ENCODE results near the gene ITK.

DNA sequence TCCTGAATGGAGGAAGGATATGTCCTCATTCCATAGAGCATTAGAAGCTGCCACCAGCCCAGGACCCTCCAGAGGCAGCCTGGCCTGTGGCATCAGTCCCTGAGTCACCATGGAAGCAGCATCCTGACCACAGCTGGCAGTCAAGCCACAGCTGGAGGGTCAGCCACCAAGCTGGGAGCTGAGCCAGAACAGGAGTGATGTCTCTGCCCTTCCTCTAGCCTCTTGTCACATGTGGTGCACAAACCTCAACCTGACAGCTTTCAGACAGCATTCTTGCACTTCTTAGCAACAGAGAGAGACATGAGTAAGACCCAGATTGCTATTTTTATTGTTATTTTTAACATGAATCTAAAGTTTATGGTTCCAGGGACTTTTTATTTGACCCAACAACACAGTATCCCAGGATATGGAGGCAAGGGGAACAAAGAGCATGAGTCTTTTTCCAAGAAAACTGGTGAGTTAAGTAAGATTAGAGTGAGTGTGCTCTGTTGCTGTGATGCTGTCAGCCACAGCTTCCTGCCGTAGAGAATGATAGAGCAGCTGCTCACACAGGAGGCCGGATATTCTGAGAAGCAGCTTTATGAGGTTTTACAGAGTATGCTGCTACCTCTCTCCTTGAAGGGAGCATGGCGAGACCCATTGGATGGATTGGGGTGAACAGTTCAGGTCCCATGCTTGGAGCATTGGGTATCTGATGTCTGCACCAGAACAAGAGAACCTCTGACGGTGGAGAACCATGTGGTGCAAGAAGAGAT lies 72.2 kb downstream of the ITK start:
- TF ChIP-seq, protein P1, sequence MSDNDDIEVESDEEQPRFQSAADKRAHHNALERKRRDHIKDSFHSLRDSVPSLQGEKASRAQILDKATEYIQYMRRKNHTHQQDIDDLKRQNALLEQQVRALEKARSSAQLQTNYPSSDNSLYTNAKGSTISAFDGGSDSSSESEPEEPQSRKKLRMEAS (IDR thresholded peaks at IDR 0.05): no peak
- TF ChIP-seq CREB1 (IDR thresholded peaks at IDR 0.05; ENCODE audit: low read depth) (no peak), YY1 (IDR thresholded peaks at IDR 0.05; ENCODE audit: low read depth) (no peak)
- TF ChIP-seq, protein P2, sequence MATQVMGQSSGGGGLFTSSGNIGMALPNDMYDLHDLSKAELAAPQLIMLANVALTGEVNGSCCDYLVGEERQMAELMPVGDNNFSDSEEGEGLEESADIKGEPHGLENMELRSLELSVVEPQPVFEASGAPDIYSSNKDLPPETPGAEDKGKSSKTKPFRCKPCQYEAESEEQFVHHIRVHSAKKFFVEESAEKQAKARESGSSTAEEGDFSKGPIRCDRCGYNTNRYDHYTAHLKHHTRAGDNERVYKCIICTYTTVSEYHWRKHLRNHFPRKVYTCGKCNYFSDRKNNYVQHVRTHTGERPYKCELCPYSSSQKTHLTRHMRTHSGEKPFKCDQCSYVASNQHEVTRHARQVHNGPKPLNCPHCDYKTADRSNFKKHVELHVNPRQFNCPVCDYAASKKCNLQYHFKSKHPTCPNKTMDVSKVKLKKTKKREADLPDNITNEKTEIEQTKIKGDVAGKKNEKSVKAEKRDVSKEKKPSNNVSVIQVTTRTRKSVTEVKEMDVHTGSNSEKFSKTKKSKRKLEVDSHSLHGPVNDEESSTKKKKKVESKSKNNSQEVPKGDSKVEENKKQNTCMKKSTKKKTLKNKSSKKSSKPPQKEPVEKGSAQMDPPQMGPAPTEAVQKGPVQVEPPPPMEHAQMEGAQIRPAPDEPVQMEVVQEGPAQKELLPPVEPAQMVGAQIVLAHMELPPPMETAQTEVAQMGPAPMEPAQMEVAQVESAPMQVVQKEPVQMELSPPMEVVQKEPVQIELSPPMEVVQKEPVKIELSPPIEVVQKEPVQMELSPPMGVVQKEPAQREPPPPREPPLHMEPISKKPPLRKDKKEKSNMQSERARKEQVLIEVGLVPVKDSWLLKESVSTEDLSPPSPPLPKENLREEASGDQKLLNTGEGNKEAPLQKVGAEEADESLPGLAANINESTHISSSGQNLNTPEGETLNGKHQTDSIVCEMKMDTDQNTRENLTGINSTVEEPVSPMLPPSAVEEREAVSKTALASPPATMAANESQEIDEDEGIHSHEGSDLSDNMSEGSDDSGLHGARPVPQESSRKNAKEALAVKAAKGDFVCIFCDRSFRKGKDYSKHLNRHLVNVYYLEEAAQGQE (IDR thresholded peaks at IDR 0.05; ENCODE audit: low read depth): no peak

Data from Ishikawa (cell line).